Stimulated activated naive CD8-positive, alpha-beta T cell treated with anti-CD3 and anti-CD28 coated beads, Interleukin-15, Interleukin-2, amounts not matched to agents 100 ng/mL and 50 ng/mL, for 24 hours (primary cell): Measurements from ENCODE around the gene PBX4.
A peak's percentile ranks its signal among the peaks of the same experiment; 100 is the strongest.

ENCODE experiments used
- H3K27ac Mint-ChIP-seq: one replicate; pipeline ENCODE4 v1.8.0; 2021; ENCODE audit warnings: mild to moderate bottlenecking, mixed read lengths
- H3K27me3 Mint-ChIP-seq: one replicate; pipeline ENCODE4 v1.8.0; 2021; ENCODE audit warnings: mixed read lengths
- H3K36me3 Mint-ChIP-seq: one replicate; pipeline ENCODE4 v1.8.0; 2021; ENCODE audit warnings: low read depth, mixed read lengths
- H3K4me1 Mint-ChIP-seq: one replicate; pipeline ENCODE4 v1.8.0; 2021; ENCODE audit warnings: low read depth, mixed read lengths
- H3K4me3 Mint-ChIP-seq: one replicate; pipeline ENCODE4 v1.8.0; 2021; ENCODE audit warnings: mild to moderate bottlenecking, mixed read lengths
- H3K9me3 Mint-ChIP-seq: one replicate; pipeline ENCODE4 v1.8.0; 2021; ENCODE audit warnings: mixed read lengths

Gene PBX4

DNA sequence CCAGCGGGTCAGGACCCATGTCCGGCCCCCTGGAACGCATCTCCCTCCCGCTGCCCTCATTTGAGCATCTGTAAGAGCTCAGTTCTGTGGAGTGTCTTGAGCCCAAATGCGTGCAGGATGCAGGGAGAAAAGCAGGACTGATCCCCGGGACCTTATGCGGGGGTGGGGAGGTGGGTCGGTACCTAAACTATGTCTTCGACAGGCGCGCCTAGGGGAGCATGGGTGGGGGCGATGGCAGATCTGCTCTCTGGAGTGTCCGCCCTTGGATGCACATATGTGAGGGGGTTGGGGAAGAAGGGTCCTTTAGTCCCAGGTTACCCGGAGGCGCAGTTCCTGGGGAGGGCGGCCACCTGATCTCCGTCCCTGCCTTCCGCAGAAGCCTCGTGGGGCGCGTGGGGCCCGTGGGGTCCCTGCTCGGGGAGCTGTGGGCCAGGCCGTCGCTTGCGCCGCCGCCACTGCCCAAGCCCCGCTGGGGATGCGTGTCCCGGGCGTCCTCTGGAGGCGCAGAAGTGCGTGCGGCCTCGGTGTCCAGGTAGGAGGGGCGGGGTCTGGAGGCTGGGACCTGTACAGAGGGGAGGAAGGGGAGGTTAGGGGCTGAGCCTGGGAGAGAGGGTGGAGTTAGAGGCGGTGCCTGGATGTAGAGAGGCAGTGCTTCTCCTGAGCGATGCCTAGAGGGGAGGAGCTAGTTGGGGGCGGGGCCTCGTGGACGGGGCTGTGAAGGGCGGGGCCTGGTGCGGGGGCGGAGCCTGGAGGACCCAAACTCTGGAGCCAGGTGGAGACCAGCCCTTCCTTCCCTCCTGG lies 77.6 kb downstream of the PBX4 start:
- Mint-ChIP-seq H3K4me1 (peaks cover 28% of the 10 kb centered on the region), H3K36me3 (no peaks in the 10 kb centered on the region), H3K27ac (peak overlapping the region; percentile 67), H3K4me3 (peak overlapping the region; percentile 73), H3K27me3 (peaks cover 13% of the 10 kb centered on the region), H3K9me3 (no peaks in the 10 kb centered on the region)

DNA sequence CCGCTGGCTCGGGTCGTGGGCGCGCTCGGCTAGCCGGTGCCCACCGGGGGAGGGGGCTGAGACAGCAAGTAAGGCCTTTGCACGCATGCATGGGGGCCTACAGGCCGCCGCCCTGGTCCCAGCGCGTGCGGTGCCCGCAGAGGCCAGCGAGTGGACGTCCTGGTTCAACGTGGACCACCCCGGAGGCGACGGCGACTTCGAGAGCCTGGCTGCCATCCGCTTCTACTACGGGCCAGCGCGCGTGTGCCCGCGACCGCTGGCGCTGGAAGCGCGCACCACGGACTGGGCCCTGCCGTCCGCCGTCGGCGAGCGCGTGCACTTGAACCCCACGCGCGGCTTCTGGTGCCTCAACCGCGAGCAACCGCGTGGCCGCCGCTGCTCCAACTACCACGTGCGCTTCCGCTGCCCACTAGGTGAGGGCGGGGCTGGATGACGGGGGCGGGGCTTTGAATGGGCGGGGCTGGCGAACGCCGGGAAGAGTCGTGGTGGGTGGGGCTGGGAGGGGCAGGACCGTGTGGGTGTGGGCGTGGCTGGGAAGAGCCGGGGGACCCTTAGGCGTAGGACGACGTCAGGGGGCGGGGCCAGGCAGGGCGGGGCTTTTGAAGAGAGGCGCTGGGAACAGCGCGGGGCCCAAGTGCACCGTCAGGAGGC lies 78.3 kb downstream of the PBX4 start:
- H3K27me3 Mint-ChIP-seq = peaks cover 13% of the 10 kb centered on the region
- H3K4me3 Mint-ChIP-seq = peak overlapping the region; percentile 73
- peak overlapping the region; percentile 67 for H3K27ac Mint-ChIP-seq
- peaks cover 28% of the 10 kb centered on the region for H3K4me1 Mint-ChIP-seq
- no peaks in the 10 kb centered on the region for H3K36me3 Mint-ChIP-seq
- no peaks in the 10 kb centered on the region for H3K9me3 Mint-ChIP-seq

DNA sequence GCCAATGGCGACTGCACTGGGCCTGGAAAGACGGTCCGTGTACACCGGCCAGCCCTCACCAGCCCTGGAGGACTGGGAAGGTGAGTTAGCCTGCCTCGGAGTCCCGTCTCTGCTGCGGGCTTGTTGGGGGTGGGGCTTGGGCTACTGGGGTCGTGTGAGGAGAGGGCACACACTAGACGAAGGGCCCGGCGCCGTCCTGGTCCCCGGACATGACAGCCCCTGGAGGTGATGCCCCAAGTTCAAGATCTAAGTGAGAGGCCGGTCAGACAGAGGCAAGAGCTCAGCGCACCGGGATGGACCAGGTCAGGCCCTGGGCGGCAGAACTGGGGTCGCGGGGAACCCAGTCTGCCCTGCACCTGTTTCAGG lies 78.8 kb downstream of the PBX4 start:
- H3K27me3 Mint-ChIP-seq = peaks cover 13% of the 10 kb centered on the region
- no peaks in the 10 kb centered on the region for H3K9me3 Mint-ChIP-seq
- H3K36me3 Mint-ChIP-seq = no peaks in the 10 kb centered on the region
- no peak overlapping the region for H3K4me3 Mint-ChIP-seq
- peaks cover 28% of the 10 kb centered on the region for H3K4me1 Mint-ChIP-seq
- H3K27ac Mint-ChIP-seq = no peak overlapping the region

DNA sequence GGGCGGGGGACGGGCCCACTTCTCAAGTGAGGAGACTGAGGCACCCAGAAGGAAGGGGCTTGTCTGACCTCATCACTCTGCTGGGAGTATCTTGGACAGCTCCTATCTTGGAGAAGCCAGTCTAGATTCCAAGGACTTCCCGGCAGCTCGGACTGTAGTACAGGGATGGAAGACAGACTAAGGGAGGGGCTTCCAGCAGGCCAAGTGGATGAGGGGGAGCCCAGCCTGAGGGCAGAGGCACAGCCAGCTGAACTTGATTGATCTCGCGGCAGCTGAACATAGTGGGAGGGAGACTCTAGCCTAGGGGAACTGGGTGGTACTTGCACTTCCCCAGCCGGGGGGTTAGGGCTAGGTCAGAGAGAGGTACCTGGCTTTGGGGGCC lies 79.7 kb downstream of the PBX4 start:
- H3K9me3 Mint-ChIP-seq = no peaks in the 10 kb centered on the region
- H3K27me3 Mint-ChIP-seq = peaks cover 13% of the 10 kb centered on the region
- peaks cover 28% of the 10 kb centered on the region for H3K4me1 Mint-ChIP-seq
- no peak overlapping the region for H3K27ac Mint-ChIP-seq
- H3K4me3 Mint-ChIP-seq = peak overlapping the region; percentile 39
- H3K36me3 Mint-ChIP-seq = no peaks in the 10 kb centered on the region

DNA sequence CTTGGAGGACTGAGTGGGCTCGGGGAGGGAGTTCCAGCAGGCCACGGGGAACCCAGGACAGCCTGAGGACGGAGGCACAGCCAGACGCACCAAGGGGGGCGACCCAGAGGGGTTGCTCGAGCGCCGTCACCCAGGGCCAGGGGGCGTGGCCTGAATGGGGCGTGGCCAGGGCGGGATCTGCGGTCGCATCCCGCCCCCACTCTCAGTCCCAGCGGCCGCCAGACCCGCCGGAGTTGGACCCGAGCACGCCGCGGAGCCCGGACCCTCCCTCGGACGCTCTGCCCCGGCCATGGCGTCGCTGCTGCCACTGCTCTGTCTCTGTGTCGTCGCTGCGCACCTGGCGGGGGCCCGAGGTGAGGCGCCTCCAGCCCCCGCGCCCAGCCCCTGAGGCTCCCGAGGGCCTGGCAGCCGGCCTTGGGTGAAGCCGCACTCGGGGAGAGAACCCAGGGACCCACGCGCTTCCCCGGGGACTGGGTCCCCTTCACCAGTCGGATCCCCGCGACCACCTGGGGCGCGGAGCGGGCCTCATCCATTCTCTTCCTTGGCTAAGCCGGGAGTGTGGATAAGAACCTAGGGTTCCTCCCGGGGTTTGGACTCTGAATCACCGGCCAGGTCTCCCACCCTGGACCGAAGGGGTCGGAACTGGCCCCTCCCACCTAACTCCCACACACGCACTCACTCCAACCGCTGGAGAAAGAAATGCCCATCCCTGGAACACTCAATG lies 80.3 kb downstream of the PBX4 start, which contains the start of gene CILP2:
Gene CILP2 (plus strand): TSS at position 205 of the 724 bp plus-strand sequence. CDS start 85 bp downstream, at position 290.
- H3K4me1 Mint-ChIP-seq = peaks cover 28% of the 10 kb centered on the region
- H3K27ac Mint-ChIP-seq = no peak within 1 kb of the TSS
- H3K36me3 Mint-ChIP-seq = no peaks in the 10 kb centered on the region
- no peaks in the 10 kb centered on the region for H3K9me3 Mint-ChIP-seq
- H3K27me3 Mint-ChIP-seq = peaks cover 13% of the 10 kb centered on the region
- H3K4me3 Mint-ChIP-seq = peak within 1 kb of the TSS; percentile 39

DNA sequence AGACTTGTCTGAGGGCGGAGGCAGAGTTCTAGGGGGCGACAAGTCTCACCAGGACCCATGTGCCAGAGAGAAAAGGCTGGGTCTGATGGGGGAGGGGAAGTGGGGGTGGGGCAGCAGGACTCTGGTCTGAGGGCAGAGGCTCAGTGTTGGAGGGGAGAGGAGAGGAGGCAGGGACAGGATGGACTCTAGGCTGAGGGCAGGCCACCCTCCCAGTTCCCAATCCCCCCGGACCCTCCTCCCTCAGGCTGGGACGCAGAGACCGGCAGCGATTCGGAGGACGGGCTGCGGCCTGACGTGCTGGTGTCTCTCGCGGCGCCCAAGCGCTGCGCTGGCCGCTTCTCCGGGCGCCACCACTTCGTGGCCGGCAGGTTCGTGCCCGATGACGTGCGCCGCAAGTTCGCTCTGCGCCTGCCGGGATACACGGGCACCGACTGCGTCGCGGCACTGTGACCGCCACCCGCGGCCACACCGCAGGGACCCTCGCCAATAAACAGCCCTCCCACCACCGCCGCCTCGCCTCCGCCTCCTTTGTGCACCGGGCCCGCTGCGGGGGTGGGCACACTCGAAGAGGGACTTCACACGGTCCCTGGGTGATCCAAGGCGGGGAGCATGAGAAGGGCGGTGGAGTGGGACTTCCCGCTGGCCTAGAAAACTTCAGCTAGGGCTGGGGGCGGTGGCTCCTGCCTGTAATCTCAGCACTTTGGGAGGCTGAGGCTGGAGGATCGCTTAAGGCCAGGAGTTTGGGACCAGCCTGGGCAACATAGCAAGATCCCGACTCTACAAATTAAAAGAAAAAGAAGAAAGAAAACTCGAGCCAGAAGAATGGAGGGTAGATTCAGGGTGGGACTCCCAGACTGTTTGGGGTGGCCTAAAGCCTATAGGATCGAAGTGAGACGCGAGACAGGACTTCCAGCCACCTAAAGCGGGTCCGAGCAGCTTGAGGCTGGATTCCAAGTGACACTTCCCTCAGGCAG lies 81.1 kb downstream of the PBX4 start:
- no peak overlapping the region for H3K27ac Mint-ChIP-seq
- no peak overlapping the region for H3K4me3 Mint-ChIP-seq
- peaks cover 13% of the 10 kb centered on the region for H3K27me3 Mint-ChIP-seq
- no peaks in the 10 kb centered on the region for H3K36me3 Mint-ChIP-seq
- peaks cover 28% of the 10 kb centered on the region for H3K4me1 Mint-ChIP-seq
- H3K9me3 Mint-ChIP-seq = no peaks in the 10 kb centered on the region

DNA sequence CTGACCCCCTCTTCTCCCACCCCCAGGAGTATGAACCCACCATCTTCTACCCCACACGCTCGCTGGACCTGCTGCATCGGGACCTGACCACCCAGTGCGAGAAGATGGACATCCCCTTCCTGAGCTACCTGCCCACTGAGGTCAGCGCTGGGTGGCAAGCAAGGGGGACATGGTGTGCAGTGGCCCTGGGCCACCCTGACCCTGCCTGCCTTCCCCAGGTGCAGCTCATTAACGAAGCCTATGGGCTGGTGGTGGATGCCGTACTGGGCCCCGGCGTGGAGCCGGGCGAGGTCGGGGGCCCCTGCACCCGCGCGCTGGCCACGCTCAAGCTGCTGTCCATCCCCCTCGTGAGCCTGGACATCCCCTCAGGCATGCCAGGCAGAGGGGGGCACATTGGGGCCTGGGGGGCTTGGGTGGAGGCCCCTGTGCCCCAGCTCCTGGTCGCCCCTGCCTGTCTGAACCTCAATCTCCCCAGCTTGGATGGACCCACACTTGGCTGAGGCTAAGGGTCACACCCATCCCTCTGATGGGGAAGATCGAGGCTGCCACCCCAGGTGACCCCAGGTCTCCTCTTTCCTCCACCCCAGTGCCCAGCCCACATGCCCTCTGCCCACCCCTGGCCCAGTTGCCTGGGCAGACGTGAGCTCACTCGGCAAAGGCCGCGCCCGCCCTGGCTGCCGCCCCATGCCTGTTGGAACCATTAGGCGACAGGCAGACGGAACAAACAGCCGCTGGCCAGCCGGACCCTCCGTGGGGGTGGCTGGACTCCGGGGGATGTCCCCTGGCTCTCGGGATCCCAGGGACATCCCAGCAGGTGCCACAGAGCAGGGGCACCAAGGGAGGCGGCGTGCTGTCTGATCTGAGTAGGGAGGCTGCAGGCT lies 82.9 kb downstream of the PBX4 start:
- Mint-ChIP-seq H3K27me3 (peaks cover 13% of the 10 kb centered on the region), H3K27ac (no peak overlapping the region), H3K36me3 (peaks cover 4% of the 10 kb centered on the region), H3K9me3 (no peaks in the 10 kb centered on the region), H3K4me1 (peaks cover 21% of the 10 kb centered on the region), H3K4me3 (no peak overlapping the region)

DNA sequence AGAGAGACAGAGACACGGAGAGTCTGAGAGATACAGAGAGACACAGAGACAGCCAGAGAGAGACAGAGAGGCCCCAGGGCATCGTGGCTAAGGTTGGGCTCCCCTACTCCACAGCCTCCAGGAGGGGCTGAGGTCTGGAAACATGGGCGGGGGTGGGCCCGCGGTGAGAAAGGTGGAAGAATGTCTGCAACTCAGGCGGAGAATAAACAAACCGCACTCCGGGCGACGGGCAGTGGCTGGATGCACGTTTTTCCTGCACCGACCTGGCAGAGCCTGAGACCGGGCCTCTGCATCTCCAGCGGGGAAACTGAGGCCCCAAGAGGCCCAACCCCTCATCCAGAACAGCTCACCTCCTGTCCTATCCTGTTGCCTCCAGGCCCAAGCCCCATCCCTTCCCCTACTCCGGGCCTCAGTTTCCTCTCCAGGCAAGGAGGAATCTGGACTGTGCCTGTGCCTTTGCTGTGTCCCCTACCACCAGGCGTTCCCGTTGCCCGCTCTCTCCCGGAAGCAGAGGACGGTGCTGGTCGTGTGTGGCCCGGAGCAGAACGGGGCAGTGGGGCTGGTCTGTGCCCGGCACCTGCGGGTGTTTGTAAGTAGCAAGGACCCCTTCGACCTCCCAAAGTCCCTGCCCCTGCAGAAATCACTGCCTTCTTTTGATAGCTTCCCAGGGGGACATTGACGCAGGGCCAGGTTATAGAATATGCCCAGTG lies 83.8 kb downstream of the PBX4 start:
- Mint-ChIP-seq H3K4me1 (peaks cover 19% of the 10 kb centered on the region), H3K27me3 (peaks cover 13% of the 10 kb centered on the region), H3K4me3 (no peak overlapping the region), H3K9me3 (no peaks in the 10 kb centered on the region), H3K36me3 (peaks cover 4% of the 10 kb centered on the region), H3K27ac (no peak overlapping the region)

DNA sequence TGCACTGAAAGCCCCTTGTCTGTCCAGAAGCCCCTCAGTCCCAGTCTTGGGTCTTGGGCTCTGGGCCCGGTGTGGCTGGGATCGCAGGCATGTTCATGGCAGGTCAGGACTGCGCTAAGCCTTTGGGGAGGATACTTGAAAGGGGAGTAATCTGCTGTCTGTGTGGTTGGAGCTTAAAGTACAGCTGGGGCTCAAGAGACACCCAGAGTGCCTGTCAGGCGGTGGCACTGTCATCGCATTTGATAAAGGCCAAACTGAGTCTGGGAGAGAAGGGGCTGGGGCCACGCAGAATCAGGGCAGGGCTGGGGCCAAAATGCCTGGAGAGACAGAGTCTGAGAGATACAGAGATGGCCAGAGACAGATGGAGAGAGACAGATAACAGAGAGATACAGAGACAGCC lies 84.6 kb downstream of the PBX4 start:
- Mint-ChIP-seq H3K9me3 (no peaks in the 10 kb centered on the region), H3K27me3 (peaks cover 9% of the 10 kb centered on the region), H3K27ac (no peak overlapping the region), H3K36me3 (peaks cover 4% of the 10 kb centered on the region), H3K4me1 (peaks cover 15% of the 10 kb centered on the region), H3K4me3 (no peak overlapping the region)

DNA sequence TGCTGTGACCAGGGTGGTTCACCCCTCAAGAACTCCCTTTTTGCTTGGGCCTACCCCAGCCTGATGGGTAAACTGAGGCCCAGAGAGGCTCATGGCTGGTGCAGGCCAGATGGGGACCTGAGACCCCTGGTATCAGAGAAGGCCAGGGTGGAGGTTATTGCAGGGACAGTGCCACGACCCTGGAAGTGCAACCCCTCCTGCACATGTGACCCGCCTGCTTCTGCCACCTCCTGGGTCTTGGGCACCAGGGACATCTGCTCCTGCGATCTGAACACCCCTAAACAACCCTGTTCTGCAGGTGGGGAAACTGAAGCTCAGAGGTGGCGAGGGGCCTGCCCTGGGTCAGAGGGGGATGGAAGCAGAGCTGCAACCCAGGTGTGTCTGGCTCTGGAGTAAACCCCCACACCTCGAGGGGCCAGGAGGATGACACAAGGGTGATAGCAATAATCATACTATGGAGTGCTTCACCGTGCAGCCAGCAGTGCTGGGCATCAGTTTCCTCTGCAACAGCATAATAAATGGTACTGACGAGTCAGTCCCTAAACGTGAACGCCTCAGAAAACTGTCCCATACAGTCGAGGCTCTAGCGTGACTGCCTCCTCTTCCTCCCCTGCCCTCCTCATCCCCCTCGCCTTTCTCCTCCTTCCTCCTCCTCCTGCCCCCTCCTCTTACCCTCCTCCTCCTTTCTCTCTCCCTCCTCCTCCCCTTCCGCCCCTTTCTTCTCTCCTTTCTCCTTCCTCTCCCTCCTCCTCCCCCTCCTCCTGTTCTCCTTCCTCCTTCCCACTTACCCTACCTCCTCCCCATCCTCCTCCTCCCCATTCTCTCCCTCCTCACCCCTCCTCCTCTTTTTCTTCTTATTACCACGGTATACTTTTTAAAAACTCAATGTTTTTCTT lies 85.4 kb downstream of the PBX4 start:
- Mint-ChIP-seq H3K4me3 (no peak overlapping the region), H3K27ac (no peak overlapping the region), H3K27me3 (peaks cover 4% of the 10 kb centered on the region)

DNA sequence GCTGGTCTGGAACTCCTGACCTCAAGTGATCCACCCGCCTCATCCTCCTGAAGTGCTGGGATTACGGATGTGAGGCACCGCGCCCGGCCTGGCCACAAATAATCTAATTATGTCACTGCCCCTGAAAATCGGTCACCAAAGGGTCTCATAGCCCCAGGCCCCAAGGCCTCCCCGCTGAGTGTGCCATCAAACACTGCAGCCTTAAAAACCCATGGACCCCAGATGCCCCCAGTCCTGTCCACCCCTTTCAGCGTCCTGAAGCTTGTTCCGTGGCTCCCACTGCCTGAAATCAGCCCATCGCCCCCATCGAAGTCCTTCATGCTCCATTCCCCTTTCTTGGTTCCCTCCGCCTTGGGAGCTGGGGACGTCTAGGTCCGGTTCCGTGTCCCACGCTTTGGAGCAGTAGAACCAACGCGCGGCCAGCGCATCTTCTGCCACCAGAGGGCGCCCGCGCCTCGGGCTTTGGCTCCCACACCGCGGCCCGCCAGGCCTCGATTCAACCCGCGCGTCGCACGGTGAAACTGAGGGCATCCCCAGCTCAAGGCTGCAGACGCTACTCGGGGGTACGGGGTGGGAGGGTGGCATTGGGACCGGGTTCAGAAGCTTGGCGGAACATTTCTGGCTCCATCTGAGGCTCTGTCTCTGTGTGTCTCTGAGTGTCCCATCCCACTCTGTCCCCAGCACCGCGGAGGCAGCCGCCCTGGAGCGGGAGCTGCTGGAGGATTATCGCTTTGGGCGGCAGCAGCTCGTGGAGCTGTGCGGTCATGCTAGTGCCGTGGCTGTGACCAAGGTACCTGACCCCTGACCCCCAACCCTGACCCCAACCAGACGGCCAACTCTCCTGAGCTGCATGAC lies 86.3 kb downstream of the PBX4 start:
- Mint-ChIP-seq H3K9me3 (no peaks in the 10 kb centered on the region), H3K4me3 (no peak overlapping the region), H3K36me3 (peaks cover 6% of the 10 kb centered on the region), H3K4me1 (peaks cover 5% of the 10 kb centered on the region), H3K27ac (no peak overlapping the region), H3K27me3 (no peaks in the 10 kb centered on the region)

More for the DNA sequence above, 85.4 kb downstream of the PBX4 start:
- peaks cover 10% of the 10 kb centered on the region for H3K4me1 Mint-ChIP-seq
- peaks cover 4% of the 10 kb centered on the region for H3K36me3 Mint-ChIP-seq
- H3K9me3 Mint-ChIP-seq = no peaks in the 10 kb centered on the region

DNA sequence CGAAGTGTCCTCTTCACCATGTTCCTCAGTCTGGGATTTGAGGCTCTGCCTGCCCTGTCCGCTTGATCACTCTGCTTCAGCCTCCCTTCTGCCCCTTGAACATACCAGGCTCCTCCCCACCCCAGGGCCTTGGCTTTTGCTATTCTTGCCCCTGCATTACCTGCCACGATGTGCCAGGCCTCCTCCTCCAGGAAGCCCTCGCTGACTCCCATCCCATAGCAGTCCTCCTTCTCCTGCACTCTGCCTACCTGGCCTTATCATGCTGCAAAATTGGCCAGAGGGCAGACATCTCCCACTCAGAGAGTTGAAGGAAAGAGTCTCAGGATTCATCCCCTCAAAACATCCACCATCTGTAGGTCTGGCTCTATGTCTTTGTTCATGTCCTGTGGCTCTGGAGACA lies 87.6 kb downstream of the PBX4 start:
- peaks cover 9% of the 10 kb centered on the region for H3K4me1 Mint-ChIP-seq
- peaks cover 8% of the 10 kb centered on the region for H3K36me3 Mint-ChIP-seq
- H3K4me3 Mint-ChIP-seq = no peak overlapping the region
- peak overlapping the region; percentile 76 for H3K27ac Mint-ChIP-seq
- no peaks in the 10 kb centered on the region for H3K9me3 Mint-ChIP-seq
- H3K27me3 Mint-ChIP-seq = no peaks in the 10 kb centered on the region
